ENCODE results near the gene BEST4. TPM values are rescaled to one million over a fixed set of nuclear protein-coding genes. Genes with fewer than 3 reads are reported as not detected.
"Not testable (repeated sequence)": the region's sequence is repeated elsewhere in the genome, so short reads cannot be mapped to it uniquely, and the experiment has no call there.

The BEST4 gene
- total and polyA plus RNA-seq, 8 donors, result 0.35 to 60.0 (median 0.87) TPM; not detected in 5

DNA sequence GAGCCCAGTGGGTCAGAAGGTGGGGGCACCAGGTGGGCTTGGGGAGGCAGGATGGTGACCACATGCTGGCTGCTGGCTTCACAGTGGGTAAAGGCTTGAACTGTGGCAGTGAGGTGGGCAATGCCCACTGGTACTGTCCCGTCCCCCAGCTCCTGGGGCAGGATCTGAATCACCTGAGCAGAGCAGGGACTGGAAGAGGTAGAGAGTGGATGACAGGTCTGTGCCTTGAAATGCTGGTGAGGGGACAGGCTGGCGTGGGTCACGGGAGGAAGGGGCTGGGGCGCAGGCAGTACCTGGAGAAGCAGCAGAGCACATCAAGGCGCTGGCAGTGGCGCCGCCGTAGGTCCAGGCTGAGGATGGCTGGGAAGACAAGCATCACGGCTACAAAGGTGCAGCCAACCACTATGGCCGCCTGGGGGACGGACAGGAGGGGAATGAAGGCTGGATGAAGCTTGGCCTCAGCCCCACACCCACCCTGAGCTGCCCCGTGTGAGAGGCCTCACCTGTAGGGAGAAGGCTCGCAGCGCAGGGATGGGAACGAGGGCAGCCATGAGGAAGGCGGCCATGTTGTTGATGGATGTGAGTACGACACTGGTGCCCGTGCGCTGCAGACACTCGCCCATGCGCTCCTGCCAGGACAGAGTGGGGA lies 40.2 kb upstream of the BEST4 start:
- intact Hi-C loops (cut with DNase I; ENCODE audit: low total_unique reads), result no loop called here
- WGBS, 5 donors, result 91 to 96% (median 94%) methylated on average over 21 of the region's 21 CpGs

DNA sequence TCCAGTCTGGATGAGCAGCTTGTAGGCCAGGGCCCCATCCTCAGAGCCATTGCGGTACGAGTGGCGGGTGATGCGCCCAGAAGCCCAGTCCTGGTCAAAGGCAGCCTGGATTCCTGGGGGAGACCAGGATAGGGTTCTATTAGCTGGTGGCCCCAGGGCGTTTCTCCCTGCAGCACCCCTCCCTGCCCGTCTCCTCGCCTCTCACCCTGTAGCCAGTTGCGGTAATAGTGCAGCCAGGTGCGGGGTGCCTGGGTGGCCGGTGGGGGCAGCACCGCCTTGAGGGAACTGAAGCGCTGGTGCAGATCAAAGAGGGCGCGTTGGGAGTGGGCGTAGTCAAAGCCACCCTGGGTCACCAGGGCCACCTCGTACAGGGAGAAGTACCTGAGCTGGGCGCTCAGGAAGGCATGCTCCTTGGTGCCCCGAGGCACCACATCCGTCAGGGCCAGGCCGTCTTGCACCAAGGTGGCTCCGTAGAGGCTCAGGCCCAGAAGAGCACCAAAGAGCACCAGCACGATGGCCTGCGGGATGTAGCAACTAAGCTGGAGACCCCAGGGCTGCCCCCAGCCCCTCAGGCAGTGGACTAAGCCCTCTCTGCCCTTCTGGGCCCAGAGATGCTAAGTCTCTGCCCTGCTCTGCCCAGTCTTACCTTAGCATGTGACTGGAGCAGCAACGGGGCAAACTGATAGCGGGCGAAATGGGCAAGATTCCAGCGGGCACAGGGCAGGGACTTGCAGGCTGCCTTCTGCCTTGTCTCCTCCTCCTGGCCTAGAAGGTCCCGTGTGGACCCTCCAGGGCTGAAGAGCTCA lies 39.4 kb upstream of the BEST4 start:
- no peaks in the 10 kb centered on the region for H3K27me3 ChIP-seq
- peak overlapping the region in 2 of 5 donors; percentile 38 to 56 for H3K27ac ChIP-seq
- no peaks in the 10 kb centered on the region for H3K9me3 ChIP-seq
- TF ChIP-seq, protein P1, sequence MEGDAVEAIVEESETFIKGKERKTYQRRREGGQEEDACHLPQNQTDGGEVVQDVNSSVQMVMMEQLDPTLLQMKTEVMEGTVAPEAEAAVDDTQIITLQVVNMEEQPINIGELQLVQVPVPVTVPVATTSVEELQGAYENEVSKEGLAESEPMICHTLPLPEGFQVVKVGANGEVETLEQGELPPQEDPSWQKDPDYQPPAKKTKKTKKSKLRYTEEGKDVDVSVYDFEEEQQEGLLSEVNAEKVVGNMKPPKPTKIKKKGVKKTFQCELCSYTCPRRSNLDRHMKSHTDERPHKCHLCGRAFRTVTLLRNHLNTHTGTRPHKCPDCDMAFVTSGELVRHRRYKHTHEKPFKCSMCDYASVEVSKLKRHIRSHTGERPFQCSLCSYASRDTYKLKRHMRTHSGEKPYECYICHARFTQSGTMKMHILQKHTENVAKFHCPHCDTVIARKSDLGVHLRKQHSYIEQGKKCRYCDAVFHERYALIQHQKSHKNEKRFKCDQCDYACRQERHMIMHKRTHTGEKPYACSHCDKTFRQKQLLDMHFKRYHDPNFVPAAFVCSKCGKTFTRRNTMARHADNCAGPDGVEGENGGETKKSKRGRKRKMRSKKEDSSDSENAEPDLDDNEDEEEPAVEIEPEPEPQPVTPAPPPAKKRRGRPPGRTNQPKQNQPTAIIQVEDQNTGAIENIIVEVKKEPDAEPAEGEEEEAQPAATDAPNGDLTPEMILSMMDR (IDR thresholded peaks at IDR 0.05), result no peak
- TF ChIP-seq EP300 (IDR thresholded peaks at IDR 0.05), result no peak
- TF ChIP-seq POLR2A (IDR thresholded peaks at IDR 0.05), result no peak
- no peak for TF ChIP-seq POLR2AphosphoS5 (IDR thresholded peaks at IDR 0.05)
- H3K4me1 ChIP-seq, result peaks cover 0 to 17% (median 3%) of the 10 kb centered on the region in 4 donors
- H3K36me3 ChIP-seq, result no peaks in the 10 kb centered on the region
- WGBS, 5 donors, result 77 to 89% (median 79%) methylated on average over 14 to 28 of the region's 28 CpGs
- peak in 1 of 2 donors; percentile 53 for DNase-seq
- intact Hi-C loops (cut with DNase I; ENCODE audit: low total_unique reads), result no loop called here
- no peak overlapping the region for H3K4me3 ChIP-seq

More for the DNA sequence above, 40.2 kb upstream of the BEST4 start:
- H3K4me3 ChIP-seq, result no peak overlapping the region
- H3K9me3 ChIP-seq, result no peaks in the 10 kb centered on the region
- H3K27ac ChIP-seq, result no peak overlapping the region
- H3K4me1 ChIP-seq, result peaks cover 0 to 17% (median 3%) of the 10 kb centered on the region in 4 donors
- no peak for DNase-seq
- no peak for TF ChIP-seq EP300 (IDR thresholded peaks at IDR 0.05)
- TF ChIP-seq, protein P1 (IDR thresholded peaks at IDR 0.05), result no peak
- TF ChIP-seq POLR2AphosphoS5 (IDR thresholded peaks at IDR 0.05), result no peak
- no peak for TF ChIP-seq POLR2A (IDR thresholded peaks at IDR 0.05)
- no peaks in the 10 kb centered on the region for H3K27me3 ChIP-seq
- no peaks in the 10 kb centered on the region for H3K36me3 ChIP-seq

GRCh38 chr1:44826375-44827196 lies 38.6 kb upstream of the BEST4 start:
- H3K9me3 ChIP-seq, result no peaks in the 10 kb centered on the region
- no peaks in the 10 kb centered on the region for H3K36me3 ChIP-seq
- H3K27me3 ChIP-seq, result no peaks in the 10 kb centered on the region
- H3K4me1 ChIP-seq, result peaks cover 0 to 17% (median 3%) of the 10 kb centered on the region in 4 donors
- intact Hi-C loops (cut with DNase I; ENCODE audit: low total_unique reads), result no loop called here
- peak overlapping the region in 3 of 5 donors; percentile 26 to 56 (median 38) for H3K27ac ChIP-seq
- DNase-seq, result peak in 1 of 2 donors; percentile 83
- 44 to 55% (median 47%) methylated on average over 18 to 24 of the region's 24 CpGs for WGBS, 5 donors
- no peak overlapping the region for H3K4me3 ChIP-seq
- TF ChIP-seq, protein P1 (IDR thresholded peaks at IDR 0.05), result no peak
- TF ChIP-seq POLR2A (IDR thresholded peaks at IDR 0.05) (no peak), POLR2AphosphoS5 (IDR thresholded peaks at IDR 0.05) (no peak), EP300 (IDR thresholded peaks at IDR 0.05) (no peak)

DNA sequence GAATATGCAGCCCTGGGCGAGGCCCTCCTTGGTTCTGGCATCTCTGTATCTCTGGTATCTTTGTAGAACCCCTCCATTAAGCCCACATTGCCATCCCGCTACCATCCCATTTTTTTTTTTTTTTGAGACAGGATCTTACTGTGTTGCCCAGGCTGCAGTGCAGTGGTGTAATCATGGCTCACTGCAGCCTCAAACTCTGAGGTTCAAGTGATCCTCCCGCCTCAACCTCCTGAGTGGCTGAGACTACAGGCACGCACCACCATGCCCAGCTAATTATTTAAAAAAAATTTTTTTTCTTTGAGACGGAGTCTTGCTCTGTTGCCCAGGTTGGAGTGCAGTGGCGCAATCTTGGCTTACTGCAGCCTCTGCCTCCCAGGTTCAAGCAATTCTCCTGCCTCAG lies 36.4 kb upstream of the BEST4 start:
- H3K27me3 ChIP-seq; intact Hi-C loops (cut with DNase I; ENCODE audit: low total_unique reads); DNase-seq; H3K27ac ChIP-seq; H3K4me3 ChIP-seq; H3K9me3 ChIP-seq; H3K36me3 ChIP-seq: not testable (repeated sequence)
- WGBS, 5 donors, result 92 to 94% (median 93%) methylated on average over 6 of the region's 6 CpGs
- peaks cover 7 to 33% (median 17%) of the 10 kb centered on the region in 4 donors for H3K4me1 ChIP-seq

Data from stomach (tissue), 9 donors.